Measurements from ENCODE around the gene TTC39B. TPM values are rescaled to one million over a fixed set of nuclear protein-coding genes. Genes with fewer than 3 reads are reported as not detected.

TTC39B gene
- total RNA-seq, 1 donor from 2014 or later, result 22.2 TPM

DNA sequence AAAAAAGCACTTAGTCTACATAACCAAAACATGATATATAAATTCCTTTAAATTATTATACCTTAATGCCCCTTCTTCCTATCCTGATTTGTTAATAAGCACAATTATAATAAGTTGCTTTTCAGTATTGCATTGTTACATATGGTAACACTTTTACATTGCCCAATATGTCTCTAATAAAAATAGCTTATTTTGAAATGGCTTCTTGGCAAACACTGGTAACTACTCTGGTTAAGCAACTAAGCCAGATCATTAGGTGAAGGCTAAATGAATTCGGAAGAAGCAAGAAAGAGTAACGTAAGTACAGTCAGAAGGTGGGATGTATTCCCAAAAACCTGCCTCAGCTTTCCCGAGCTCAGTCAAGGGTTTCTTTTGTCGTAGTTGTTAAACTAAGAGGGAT, 85.3 kb downstream of the TTC39B start:
- Mint-ChIP-seq H3K27me3 (no peaks in the 10 kb centered on the region), H3K4me1 (peaks cover 28% of the 10 kb centered on the region), H3K36me3 (ENCODE audit: low read depth) (peaks cover 30% of the 10 kb centered on the region), H3K9me3 (no peaks in the 10 kb centered on the region), H3K27ac (no peak overlapping the region), H3K4me3 (no peak overlapping the region)
- no peak for DNase-seq
- intact Hi-C loops (cut with micrococcal nuclease), result no loop called here

DNA sequence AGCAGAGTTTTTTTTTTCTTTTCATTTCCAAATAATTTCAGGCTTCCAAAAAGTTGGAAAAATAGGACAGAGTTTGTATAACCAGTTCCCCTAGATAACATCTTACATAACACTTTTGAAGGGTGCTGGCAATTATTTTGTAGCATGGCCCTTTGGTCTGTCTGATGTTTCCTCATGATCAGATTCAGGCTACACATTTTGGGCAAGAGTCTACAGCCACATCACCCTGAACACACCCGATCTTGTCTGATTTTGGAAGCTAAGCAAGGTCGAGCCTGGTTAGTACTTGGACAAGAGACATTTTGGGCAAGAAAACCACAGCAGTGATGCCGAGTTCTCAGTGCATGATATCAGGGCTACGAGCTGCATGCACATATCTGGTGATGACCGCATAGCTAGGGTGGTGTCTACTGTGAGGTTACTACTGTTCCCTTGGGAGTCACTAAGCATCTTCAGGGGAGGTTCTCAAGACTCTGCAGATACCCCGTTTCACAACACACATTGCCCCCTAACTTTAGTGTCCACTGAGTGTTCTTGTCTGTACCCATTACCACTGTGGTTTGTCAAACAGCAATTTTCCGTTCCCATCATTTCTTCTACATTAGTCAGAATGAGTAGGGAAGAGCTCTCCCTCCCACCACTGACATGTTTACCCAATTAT, 86.2 kb downstream of the TTC39B start:
- Mint-ChIP-seq H3K36me3 (ENCODE audit: low read depth) (peaks cover 30% of the 10 kb centered on the region), H3K4me3 (no peak overlapping the region), H3K4me1 (peaks cover 26% of the 10 kb centered on the region), H3K27me3 (no peaks in the 10 kb centered on the region), H3K27ac (no peak overlapping the region), H3K9me3 (no peaks in the 10 kb centered on the region)
- no peak for DNase-seq
- intact Hi-C loops (cut with micrococcal nuclease), result no loop called here

DNA sequence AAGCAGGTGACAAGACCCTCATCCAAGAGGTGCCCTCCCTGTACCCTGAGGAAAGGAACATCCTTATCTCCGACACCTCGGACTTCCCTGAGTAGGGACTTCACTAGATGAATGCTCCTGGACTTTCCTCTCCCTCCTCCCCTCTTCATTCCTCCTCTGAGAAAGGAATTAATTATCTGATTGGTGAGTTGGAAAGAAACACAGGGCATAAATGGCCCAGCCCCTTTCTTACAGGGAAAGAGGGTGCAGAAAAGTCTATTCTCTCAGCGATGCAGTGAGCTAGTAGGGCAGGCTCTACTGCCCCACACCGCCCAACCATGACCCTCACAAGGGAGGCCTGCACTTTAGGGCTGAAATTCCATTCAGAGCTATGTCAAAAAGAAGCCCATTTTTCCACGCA, 87.5 kb downstream of the TTC39B start:
- Mint-ChIP-seq H3K27me3 (no peaks in the 10 kb centered on the region), H3K27ac (no peak overlapping the region), H3K4me1 (peaks cover 24% of the 10 kb centered on the region), H3K9me3 (no peaks in the 10 kb centered on the region), H3K4me3 (no peak overlapping the region), H3K36me3 (ENCODE audit: low read depth) (peaks cover 25% of the 10 kb centered on the region)
- intact Hi-C loops (cut with micrococcal nuclease), result no loop called here
- no peak for DNase-seq

DNA sequence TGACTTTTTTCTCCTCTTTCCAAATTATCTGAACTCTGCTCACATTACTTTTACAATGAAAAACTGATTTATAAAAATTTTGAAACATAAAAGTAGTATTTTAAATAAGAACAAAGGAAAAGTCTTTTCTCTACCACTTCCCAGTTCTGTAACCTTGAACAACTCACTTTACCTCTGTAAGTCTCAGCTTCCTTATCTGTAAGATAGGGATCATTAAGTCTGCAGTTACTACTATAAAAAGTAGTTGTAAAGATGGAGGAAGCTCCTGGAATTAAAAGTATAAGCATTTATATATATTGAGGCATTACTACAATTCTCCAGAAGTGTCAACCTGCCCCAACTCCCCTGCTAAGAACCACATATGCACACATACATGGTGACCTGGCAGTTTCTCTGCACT, 88.0 kb downstream of the TTC39B start:
- Mint-ChIP-seq H3K36me3 (ENCODE audit: low read depth) (peaks cover 21% of the 10 kb centered on the region), H3K27ac (no peak overlapping the region), H3K9me3 (no peaks in the 10 kb centered on the region), H3K4me1 (peaks cover 22% of the 10 kb centered on the region), H3K4me3 (no peak overlapping the region), H3K27me3 (no peaks in the 10 kb centered on the region)
- intact Hi-C loops (cut with micrococcal nuclease), result no loop called here
- DNase-seq, result no peak

DNA sequence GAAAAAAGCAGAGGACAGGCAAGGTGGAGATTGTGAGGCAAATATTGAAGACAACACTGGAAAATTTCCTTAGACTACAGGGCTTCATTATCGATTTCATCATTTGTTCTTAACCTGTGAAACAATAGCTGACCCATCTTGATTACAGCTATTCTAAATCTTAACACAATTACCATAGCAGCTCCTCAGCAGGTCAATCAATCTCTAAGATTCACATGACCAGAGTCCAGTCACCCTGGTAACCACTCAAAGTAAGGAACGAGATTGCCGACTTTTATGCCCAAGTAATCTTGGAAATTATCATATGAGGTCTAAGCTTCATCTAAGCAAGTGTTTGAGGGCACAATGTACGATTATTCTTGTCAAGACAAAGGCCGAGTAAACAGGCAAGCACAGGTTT, 93.8 kb downstream of the TTC39B start:
- Mint-ChIP-seq H3K27me3 (no peaks in the 10 kb centered on the region), H3K4me1 (peaks cover 16% of the 10 kb centered on the region), H3K4me3 (no peak overlapping the region), H3K27ac (no peak overlapping the region), H3K36me3 (ENCODE audit: low read depth) (peaks cover 31% of the 10 kb centered on the region), H3K9me3 (peaks cover 4% of the 10 kb centered on the region)
- DNase-seq, result no peak
- intact Hi-C loops (cut with micrococcal nuclease), result loop anchor here (5.0 kb wide), 1 partner anchor 394 kb away; no protein-coding TSS in a partner anchor

DNA sequence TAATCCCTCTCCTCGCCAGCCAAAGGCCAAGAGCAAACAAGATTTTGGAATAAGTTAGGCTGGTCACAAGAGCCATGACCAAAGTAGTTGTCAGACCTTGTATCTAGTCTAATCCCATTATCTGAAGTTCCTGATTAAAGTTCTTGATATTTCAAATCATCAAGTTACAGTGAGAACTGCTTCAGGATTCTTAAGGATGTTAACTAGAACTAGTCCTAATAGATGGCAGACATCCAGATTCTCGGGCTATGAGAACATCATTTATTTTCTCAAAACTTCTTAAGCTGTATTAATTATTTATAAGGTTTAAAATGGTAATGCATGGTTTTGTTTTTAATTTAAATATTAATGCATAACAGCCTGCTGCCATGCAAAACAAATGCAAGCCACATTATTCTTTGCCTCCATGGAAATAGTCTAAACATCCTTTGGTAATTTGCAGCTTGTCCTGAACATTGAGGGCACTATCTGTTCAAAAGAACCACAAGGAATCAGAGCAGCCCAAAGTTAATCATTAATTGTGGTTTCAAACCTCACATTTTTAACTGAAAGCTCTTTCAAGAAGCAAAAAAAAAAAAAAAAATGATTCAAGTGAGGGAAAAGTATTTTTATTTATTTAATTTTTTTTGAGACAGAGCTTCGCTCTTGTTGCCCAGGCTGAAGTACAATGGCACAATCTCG, 95.1 kb downstream of the TTC39B start:
- Mint-ChIP-seq H3K9me3 (peaks cover 6% of the 10 kb centered on the region), H3K27me3 (no peaks in the 10 kb centered on the region), H3K4me3 (no peak overlapping the region), H3K27ac (no peak overlapping the region), H3K36me3 (ENCODE audit: low read depth) (peaks cover 36% of the 10 kb centered on the region), H3K4me1 (peaks cover 17% of the 10 kb centered on the region)
- DNase-seq, result no peak
- intact Hi-C loops (cut with micrococcal nuclease), result loop anchor here (1.0 to 5.0 kb wide), 6 partner anchors 17 to 395 kb away; partner anchors contain the start of gene SNAPC3

DNA sequence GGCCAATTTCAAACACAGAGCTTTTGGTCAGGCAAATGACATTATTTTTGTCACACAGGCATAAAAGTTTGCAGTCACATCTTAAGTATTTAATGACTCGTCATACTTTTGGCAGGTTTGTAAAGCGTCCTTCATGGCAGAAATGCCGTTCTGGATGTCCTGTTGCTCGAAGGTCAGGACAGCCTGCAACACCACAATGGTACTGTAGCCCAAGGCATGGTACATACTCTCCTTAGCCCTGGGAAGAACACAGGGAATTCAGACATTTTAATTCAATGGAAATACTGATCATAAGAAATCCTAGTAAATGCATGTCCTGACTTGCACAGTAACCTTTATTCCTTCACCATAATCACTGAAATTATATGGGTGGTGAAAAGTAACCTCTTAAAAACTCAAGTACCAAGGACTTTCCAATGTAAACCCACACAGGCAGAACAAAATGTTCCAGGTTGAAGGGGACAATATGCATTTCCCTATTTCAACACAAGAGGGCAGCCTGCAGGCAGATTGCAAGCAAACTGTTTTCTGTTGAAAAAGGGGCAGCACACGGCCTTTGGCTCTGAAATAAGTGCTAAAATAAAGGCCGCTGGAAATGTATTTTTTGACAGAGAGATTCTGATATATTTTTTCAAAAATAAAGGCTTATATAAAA, 95.7 kb downstream of the TTC39B start:
- peak; percentile 90 for DNase-seq
- Mint-ChIP-seq H3K27ac (peak overlapping the region; percentile 20), H3K36me3 (ENCODE audit: low read depth) (peaks cover 39% of the 10 kb centered on the region), H3K4me1 (peaks cover 19% of the 10 kb centered on the region), H3K27me3 (no peaks in the 10 kb centered on the region), H3K9me3 (peaks cover 8% of the 10 kb centered on the region), H3K4me3 (no peak overlapping the region)
- intact Hi-C loops (cut with micrococcal nuclease), result loop anchor here (1.0 to 5.0 kb wide), 6 partner anchors 18 to 396 kb away; partner anchors contain the start of gene SNAPC3

DNA sequence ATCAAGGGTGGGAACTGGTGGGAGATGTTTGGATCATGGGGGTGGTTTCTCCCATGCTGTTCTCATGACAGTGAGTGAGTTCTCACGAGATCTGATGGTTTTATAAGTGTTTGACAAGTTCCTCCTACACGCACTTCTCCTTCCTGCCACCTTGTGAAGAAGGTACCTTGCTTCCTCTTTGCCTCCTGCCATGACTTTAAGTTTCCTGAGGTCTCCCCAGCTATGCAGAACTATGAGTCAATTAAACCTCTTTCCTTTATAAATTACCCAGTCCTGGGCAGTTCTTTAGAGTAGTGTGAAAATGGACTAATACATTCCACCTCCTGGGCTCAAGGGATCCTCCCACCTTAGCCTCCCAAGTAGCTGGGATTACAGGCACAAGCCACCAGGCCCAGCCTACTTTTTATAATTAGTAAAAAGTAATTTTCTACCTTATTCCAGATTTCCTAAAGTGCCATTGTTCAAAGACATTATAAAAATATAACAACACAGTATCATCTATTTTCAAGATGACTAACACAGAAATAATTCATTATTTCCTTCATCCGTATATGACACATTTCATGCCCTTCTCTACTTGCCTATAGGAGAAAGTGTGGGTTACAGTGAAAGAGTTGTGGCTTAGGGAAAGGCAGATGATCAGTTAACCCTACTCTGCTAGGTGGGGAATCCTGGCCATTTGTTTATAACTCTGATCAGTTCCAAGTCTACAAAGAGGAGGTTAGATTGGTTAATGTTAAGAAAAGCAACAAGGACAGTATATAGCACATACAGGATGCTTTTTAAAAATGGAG, 99.9 kb downstream of the TTC39B start:
- Mint-ChIP-seq H3K27me3 (no peaks in the 10 kb centered on the region), H3K36me3 (ENCODE audit: low read depth) (peaks cover 59% of the 10 kb centered on the region), H3K4me1 (peaks cover 25% of the 10 kb centered on the region), H3K4me3 (no peak overlapping the region), H3K9me3 (peaks cover 8% of the 10 kb centered on the region), H3K27ac (peak overlapping the region; percentile 76)
- intact Hi-C loops (cut with micrococcal nuclease), result loop anchor here (1.0 kb wide), 1 partner anchor 16 kb away; no protein-coding TSS in a partner anchor
- no peak for DNase-seq

DNA sequence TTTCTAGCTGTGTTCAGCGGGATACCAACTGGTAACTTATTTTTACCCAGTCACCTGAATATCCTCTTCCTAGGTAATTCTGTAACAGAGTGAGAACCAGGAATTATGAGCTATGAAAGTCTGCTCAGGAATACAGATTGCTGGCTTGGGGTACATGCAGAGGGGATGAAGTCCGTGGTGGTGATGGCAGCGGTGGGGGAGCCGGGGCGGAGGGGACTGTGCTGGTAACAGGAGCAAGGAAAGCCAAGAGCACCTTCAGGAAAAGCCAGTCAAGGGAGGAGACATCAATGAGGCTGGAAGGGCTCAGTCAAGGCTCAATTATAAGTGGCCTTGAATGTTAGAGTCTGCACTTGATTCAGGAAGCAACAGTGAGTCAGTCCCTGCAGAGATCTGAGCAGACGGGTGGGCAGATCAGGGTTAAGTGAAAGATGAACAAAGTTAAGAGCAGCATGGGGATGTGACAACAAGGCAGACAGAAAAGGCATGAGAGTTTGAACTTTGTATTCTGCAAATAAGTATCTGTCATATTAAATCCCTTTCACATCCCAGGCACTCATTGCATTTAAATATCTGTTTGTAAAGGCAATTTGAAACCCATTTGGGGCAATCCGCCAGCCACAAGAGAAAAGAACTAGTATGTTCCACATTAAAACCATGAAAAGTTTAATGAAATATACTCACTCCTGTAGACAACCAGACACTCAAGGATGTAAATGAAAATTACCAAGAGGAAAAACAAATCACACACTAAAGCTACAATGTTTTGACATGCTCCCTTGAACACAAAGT, 101.2 kb downstream of the TTC39B start:
- Mint-ChIP-seq H3K27me3 (no peaks in the 10 kb centered on the region), H3K4me3 (no peak overlapping the region), H3K9me3 (peaks cover 8% of the 10 kb centered on the region), H3K36me3 (ENCODE audit: low read depth) (peaks cover 66% of the 10 kb centered on the region), H3K4me1 (peaks cover 20% of the 10 kb centered on the region), H3K27ac (no peak overlapping the region)
- no peak for DNase-seq
- intact Hi-C loops (cut with micrococcal nuclease), result no loop called here

DNA sequence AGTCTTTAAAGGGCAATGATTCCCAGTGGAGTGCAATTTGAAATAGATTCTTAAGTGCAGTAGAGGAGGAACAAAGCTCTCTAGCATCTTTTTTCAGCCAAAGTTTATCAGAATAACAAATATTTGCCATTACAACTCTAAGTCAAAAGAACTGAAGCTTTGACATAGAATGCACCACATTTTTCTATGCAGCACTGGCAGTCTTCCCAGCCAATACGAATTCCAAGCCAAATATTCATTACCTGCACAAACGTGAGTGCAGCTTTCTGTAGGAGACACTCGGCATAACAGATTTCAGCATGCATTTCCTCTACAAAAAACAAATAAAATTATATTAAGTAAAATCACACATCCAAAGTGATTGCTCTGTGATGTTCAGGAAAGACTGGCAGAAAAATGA, 103.4 kb downstream of the TTC39B start:
- Mint-ChIP-seq H3K9me3 (peaks cover 6% of the 10 kb centered on the region), H3K4me3 (no peak overlapping the region), H3K27ac (no peak overlapping the region), H3K36me3 (ENCODE audit: low read depth) (peaks cover 55% of the 10 kb centered on the region), H3K27me3 (no peaks in the 10 kb centered on the region), H3K4me1 (peaks cover 12% of the 10 kb centered on the region)
- DNase-seq, result no peak
- intact Hi-C loops (cut with micrococcal nuclease), result no loop called here

DNA sequence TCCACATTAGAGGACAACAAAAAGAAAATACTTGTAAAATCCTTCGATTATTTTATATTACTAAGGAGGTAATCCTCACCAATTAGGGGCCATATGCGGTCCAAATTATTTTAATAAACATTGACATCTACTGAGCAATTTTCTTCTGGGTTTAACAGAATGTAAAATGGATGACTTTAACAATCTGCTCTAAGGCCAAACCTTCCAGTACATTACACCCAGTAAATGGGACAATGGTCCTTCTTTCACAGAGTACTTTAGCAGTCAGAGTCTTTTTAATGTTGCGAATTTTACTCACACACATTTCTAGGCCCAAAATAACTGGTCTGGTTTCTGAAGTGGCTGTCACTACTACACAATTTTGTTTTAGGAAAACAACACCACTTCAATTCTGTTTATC, 106.9 kb downstream of the TTC39B start:
- H3K27ac Mint-ChIP-seq, result no peak overlapping the region
- DNase-seq, result no peak
- H3K4me3 Mint-ChIP-seq, result no peak overlapping the region
- peaks cover 2% of the 10 kb centered on the region for H3K4me1 Mint-ChIP-seq
- H3K36me3 Mint-ChIP-seq (ENCODE audit: low read depth), result peaks cover 49% of the 10 kb centered on the region
- H3K27me3 Mint-ChIP-seq, result no peaks in the 10 kb centered on the region
- intact Hi-C loops (cut with micrococcal nuclease), result no loop called here
- no peaks in the 10 kb centered on the region for H3K9me3 Mint-ChIP-seq

DNA sequence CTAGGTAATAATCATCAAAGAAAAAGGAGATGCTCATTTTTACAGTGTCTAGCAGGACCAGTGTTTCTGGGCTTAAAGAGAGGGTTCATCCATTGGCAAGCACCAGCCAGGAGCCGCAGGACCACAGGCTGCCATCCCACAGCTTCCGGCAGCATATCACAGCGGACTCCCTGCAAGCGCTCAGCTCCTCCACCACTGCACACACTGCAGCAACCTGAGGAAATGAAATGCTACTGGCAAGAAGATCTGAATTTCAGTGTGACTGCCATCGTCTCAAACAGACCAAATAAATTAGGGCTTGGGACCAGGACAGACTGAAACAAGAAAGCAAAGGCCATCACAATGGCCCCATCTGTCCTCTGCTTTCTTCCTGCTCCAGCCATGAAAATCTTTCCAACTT, 114.2 kb downstream of the TTC39B start:
- no peak overlapping the region for H3K27ac Mint-ChIP-seq
- no peak overlapping the region for H3K4me3 Mint-ChIP-seq
- intact Hi-C loops (cut with micrococcal nuclease), result no loop called here
- H3K27me3 Mint-ChIP-seq, result no peaks in the 10 kb centered on the region
- H3K9me3 Mint-ChIP-seq, result no peaks in the 10 kb centered on the region
- DNase-seq, result no peak
- peaks cover 63% of the 10 kb centered on the region for H3K36me3 Mint-ChIP-seq (ENCODE audit: low read depth)
- peaks cover 15% of the 10 kb centered on the region for H3K4me1 Mint-ChIP-seq

DNA sequence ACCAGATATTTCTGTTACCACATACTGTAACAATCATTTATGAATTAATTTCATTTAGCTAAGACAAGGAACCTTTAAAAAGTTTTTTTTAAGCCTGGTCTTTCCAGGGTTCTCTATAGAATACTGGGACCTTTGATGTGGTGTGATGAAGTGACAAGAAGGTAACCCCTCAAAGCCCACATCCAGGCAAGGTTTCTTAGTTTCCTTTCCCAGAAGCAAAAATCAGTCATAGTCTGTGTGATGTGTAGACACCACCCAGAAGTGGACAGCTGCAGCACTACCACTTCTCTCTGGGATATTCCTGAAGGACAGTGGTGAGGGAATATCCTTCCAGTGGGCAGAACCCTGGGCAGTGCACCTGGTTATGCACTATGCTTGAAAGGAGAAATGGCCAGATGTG, 115.6 kb downstream of the TTC39B start:
- H3K4me1 Mint-ChIP-seq, result peaks cover 15% of the 10 kb centered on the region
- H3K27ac Mint-ChIP-seq, result no peak overlapping the region

More for the DNA sequence above, 115.6 kb downstream of the TTC39B start:
- H3K36me3 Mint-ChIP-seq (ENCODE audit: low read depth), result peaks cover 66% of the 10 kb centered on the region
- no peaks in the 10 kb centered on the region for H3K9me3 Mint-ChIP-seq
- intact Hi-C loops (cut with micrococcal nuclease), result loop anchor here (1.0 to 2.0 kb wide), 2 partner anchors 16 to 37 kb away; no protein-coding TSS in a partner anchor
- no peaks in the 10 kb centered on the region for H3K27me3 Mint-ChIP-seq
- DNase-seq, result peak; percentile 73
- peak overlapping the region; percentile 12 for H3K4me3 Mint-ChIP-seq

Data from activated CD4-positive, alpha-beta T cell treated with anti-CD3 and anti-CD28 coated beads, Interleukin-2, amount 10 ng/mL, durations not matched to agents 24 days and 14 days (primary cell).